Choroid plexus epithelial cell (primary cell): ENCODE data around the gene SNU13.
"Not testable (repeated sequence)": the region's sequence is repeated elsewhere in the genome, so short reads cannot be mapped to it uniquely, and the experiment has no call there.

Experiments
- DNase-seq: peaks from one replicate; pipeline ENCODE4 v3.0.0-alpha.2; 2010; ENCODE audit warnings: low read depth
- H3K4me3 ChIP-seq: 2 replicates; pipeline ENCODE4 v1.5.1; 2011; ENCODE audit warnings: low read depth, mild to moderate bottlenecking, control low read depth, low read length, moderate library complexity
- CTCF ChIP-seq: conservative IDR thresholded peaks from 2 replicates; pipeline ENCODE4 v1.5.1; 2011; ENCODE audit warnings: low read depth, mild to moderate bottlenecking, control low read depth, inconsistent platforms, low read length, moderate library complexity

The SNU13 gene

GRCh38 chr22:41647771-41648170 lies 40.9 kb downstream of the SNU13 start:
- no peak overlapping the region for H3K4me3 ChIP-seq
- TF ChIP-seq CTCF, result no peak
- DNase-seq, result no peak

- no peak overlapping the region for H3K4me3 ChIP-seq
- TF ChIP-seq CTCF, result no peak
- peak; percentile 7 for DNase-seq
These were observed 46.1 kb downstream of the SNU13 start for GRCh38 chr22:41642331-41643110.

DNA sequence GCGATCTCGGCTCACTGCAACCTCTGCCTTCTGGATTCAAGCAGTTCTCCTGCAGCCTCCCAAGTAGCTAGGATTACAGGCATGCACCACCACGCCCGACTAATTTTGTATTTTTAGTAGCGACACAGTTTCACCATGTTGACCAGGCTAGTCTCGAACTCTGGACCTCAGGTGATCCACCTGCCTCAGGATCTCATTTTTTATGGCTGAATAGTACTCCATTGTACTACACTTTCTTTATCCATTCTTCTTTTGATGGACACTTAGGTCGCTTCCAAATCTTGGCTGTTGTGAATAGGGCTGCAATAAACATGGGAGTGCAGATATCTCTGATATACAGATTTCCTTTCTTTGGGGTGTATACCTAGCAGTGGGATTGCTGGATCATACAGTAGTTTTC lies 46.8 kb downstream of the SNU13 start:
- H3K4me3 ChIP-seq, result no peak overlapping the region
- DNase-seq, result no peak
- TF ChIP-seq CTCF, result no peak

DNA sequence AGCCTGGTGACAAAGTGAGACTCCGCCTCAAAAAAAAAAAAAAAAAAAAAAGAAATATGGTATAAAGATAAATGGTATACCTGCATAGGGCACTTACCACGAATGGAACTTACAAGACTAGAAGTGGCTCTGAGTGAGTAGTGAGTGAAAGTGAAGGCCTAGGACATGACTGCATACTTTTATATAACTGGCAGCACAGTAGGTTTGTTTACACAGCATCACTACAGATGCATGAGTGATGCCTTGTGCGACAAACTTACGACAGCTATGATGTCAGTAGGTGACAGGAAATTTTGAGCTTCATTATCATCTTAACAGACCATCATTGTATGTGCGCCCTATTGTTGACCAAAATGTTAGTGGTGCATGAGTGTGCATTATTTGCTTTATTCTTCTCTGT lies 49.9 kb downstream of the SNU13 start:
- DNase-seq, result no peak
- TF ChIP-seq CTCF, result no peak
- no peak overlapping the region for H3K4me3 ChIP-seq

- no peak for DNase-seq
- no peak overlapping the region for H3K4me3 ChIP-seq
- no peak for TF ChIP-seq CTCF
These were observed 50.5 kb downstream of the SNU13 start for GRCh38 chr22:41638124-41638523.

GRCh38 chr22:41637623-41638022 lies 51.0 kb downstream of the SNU13 start:
- not testable (repeated sequence) for DNase-seq, H3K4me3 ChIP-seq

DNA sequence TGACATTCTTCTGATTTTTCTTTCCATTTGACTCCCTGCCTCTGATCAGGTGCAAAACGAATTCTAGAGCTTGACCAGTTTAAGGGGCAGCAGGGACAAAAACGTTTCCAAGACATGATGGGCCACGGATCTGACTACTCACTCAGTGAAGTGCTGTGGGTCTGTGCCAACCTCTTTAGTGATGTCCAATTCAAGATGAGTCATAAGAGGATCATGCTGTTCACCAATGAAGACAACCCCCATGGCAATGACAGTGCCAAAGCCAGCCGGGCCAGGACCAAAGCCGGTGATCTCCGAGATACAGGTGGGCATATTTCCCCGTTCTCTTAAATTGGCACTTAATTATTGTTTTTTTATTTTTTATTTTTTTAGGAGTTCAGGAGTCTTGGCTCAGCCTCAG lies 52.2 kb downstream of the SNU13 start:
- no peak overlapping the region for H3K4me3 ChIP-seq
- TF ChIP-seq CTCF, result no peak
- peak; percentile 11 for DNase-seq

DNA sequence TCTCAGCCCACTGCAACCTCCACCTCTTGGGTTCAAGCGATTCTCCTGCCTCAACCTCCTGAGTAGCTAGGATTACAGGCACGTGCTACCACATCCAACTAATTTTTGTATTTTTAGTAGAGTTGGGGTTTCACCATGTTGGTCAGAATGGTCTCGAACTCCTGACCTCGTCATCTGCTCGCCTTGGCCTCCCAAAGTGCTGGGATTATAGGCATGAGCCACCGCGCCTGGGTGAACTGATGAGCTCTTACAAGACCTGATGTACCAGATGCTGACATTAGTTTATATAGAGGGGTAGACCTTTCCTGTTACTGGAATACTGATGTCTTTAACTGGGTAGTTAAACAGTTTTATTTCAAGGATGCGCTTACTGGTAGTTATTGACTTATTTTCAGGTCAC lies 54.1 kb downstream of the SNU13 start:
- DNase-seq, H3K4me3 ChIP-seq: not testable (repeated sequence)

- DNase-seq, H3K4me3 ChIP-seq: not testable (repeated sequence)
These were observed 57.1 kb downstream of the SNU13 start for GRCh38 chr22:41631615-41632014.

GRCh38 chr22:41631115-41631514 lies 57.6 kb downstream of the SNU13 start:
- DNase-seq, H3K4me3 ChIP-seq: not testable (repeated sequence)
